PC-3 (cell line): Measurements from ENCODE around the gene ENO3. TPM values are rescaled to one million over a fixed set of nuclear protein-coding genes. Genes with fewer than 3 reads are reported as not detected.

Source experiments
- ATAC-seq: fragments of 200-7000 bp; cut with Tn5 transposase; 2 replicates; pipeline ENCODE4 v1.9.1; 2020; ENCODE audit warnings: mild to moderate bottlenecking, moderate library complexity
- BruUV-seq: library from RNA; stranded (reverse); fragments of 400-500 nt; replicated peaks from 2 replicates; lab custom pipeline; 2021; lab: Mats Ljungman, UMichigan
- CTCF ChIA-PET: fragments of 300-600 bp; sonication (Branson Sonifier 250); formaldehyde crosslinking; loops from one replicate; lab custom pipeline; 2022; ENCODE audit warnings: antibody characterized with exemption; lab: Charles Lee
- POLR2A ChIA-PET: fragments of 300-600 bp; sonication (Branson Sonifier 250); formaldehyde crosslinking; loops from one replicate; lab custom pipeline; 2022; ENCODE audit warnings: antibody characterized with exemption; ENCODE audit not compliant: unreplicated experiment; lab: Charles Lee
- DNase-seq: peaks from one replicate; pipeline ENCODE4 v3.0.0-alpha.2; 2015
- H2AFZ ChIP-seq: fragments of 300-600 bp; sonication (generic); 2 replicates; pipeline ENCODE4 v1.6.0; 2016; ENCODE audit warnings: antibody characterized with exemption, low read length
- H3F3A ChIP-seq: fragments of 300-600 bp; sonication (generic); one replicate; pipeline ENCODE4 v1.6.0; 2017; ENCODE audit warnings: antibody characterized with exemption, low read length, control low read depth, mild to moderate bottlenecking; ENCODE audit not compliant: unreplicated experiment
- H3K27ac ChIP-seq: fragments of 300-600 bp; sonication (generic); 2 replicates; pipeline ENCODE4 v1.5.1; 2016; ENCODE audit warnings: mild to moderate bottlenecking, low read length
- H3K27me3 ChIP-seq: fragments of 300-600 bp; sonication (generic); 2 replicates; pipeline ENCODE4 v1.6.1; 2016; ENCODE audit warnings: low read length, mixed read lengths
- H3K36me3 ChIP-seq: fragments of 300-600 bp; sonication (generic); 2 replicates; pipeline ENCODE4 v1.6.1; 2016; ENCODE audit warnings: low read depth, mixed run types, low read length, mixed read lengths
- H3K4me1 ChIP-seq: fragments of 300-600 bp; sonication (generic); 2 replicates; pipeline ENCODE4 v1.5.1; 2016; ENCODE audit warnings: low read length; ENCODE audit not compliant: insufficient read depth
- H3K4me2 ChIP-seq: fragments of 300-600 bp; sonication (generic); 2 replicates; pipeline ENCODE4 v1.6.0; 2016; ENCODE audit warnings: low read length
- H3K4me3 ChIP-seq: fragments of 300-600 bp; sonication (generic); 2 replicates; pipeline ENCODE4 v1.5.1; 2016; ENCODE audit warnings: mild to moderate bottlenecking, low read length, mixed read lengths
- H3K79me2 ChIP-seq: fragments of 300-600 bp; sonication (generic); 2 replicates; pipeline ENCODE4 v1.6.1; 2017; ENCODE audit warnings: low read length, mixed read lengths
- H3K9ac ChIP-seq: fragments of 300-600 bp; sonication (generic); 2 replicates; pipeline ENCODE4 v1.6.0; 2016; ENCODE audit warnings: mild to moderate bottlenecking, low read length
- H3K9me2 ChIP-seq: fragments of 300-600 bp; sonication (generic); replicated peaks from 2 replicates; pipeline ENCODE4 v1.6.1; 2016; ENCODE audit warnings: mixed run types, low read length, mixed read lengths
- H3K9me3 ChIP-seq: fragments of 300-600 bp; sonication (generic); 2 replicates; pipeline ENCODE4 v1.6.1; 2016; ENCODE audit warnings: low read length, mixed read lengths
- H4K20me1 ChIP-seq: fragments of 300-600 bp; sonication (generic); 2 replicates; pipeline ENCODE4 v1.6.1; 2016; ENCODE audit warnings: low read length, mixed read lengths
- CTCF ChIP-seq: fragments of 300-600 bp; sonication (generic); conservative IDR thresholded peaks from 2 replicates; pipeline ENCODE4 v1.5.1; 2017; ENCODE audit warnings: antibody characterized with exemption, low read depth, mild to moderate bottlenecking, low read length
- EZH2 ChIP-seq: fragments of 300-600 bp; sonication (generic); IDR thresholded peaks from one replicate; pipeline ENCODE4 v1.6.1; 2017; ENCODE audit warnings: antibody characterized with exemption, mild to moderate bottlenecking, low read length; ENCODE audit not compliant: unreplicated experiment
- EZH2phosphoT487 ChIP-seq: fragments of 300-600 bp; sonication (generic); IDR thresholded peaks from 2 replicates; pipeline ENCODE4 v1.6.1; 2018; ENCODE audit warnings: mild to moderate bottlenecking, antibody characterized with exemption, low read length, borderline replicate concordance
- intact Hi-C: fragments of 100-400 bp; cut with micrococcal nuclease; formaldehyde crosslinking; loops from 2 replicates; pipeline ENCODE4 v1.9.0; 2023
- total RNA-seq: library from RNA; depleted of rRNA; stranded (reverse); fragments of >200 nt; gene quantifications from 2 replicates; pipeline ENCODE4 v1.2.3, GENCODE V29; 2014

Gene ENO3
- total RNA-seq, 1 experiment from 2014 or later = 2.4 TPM

GRCh38 chr17:4944554-4945175 is 6.3 kb upstream of the ENO3 start:
- intact Hi-C loops = loop anchor here (5.0 kb wide), 1 partner anchor 37 kb away; no protein-coding TSS in a partner anchor
- ATAC-seq = no peak
- no TSS peak for BruUV-seq
- Histone ChIP-seq H3K4me2 (peak overlapping the region; percentile 70), H3K27me3 (no peaks in the 10 kb centered on the region), H4K20me1 (peaks cover 26% of the 10 kb centered on the region), H3K9me3 (no peaks in the 10 kb centered on the region), H2AFZ (no peak overlapping the region), H3K9ac (peak overlapping the region; percentile 18; the same call in 1 of the 2 replicates), H3F3A (no peaks in the 10 kb centered on the region), H3K79me2 (peaks cover 82% of the 10 kb centered on the region), H3K9me2 (no peaks in the 10 kb centered on the region), H3K27ac (peak overlapping the region; percentile 74), H3K36me3 (peaks cover 28% of the 10 kb centered on the region), H3K4me1 (peaks cover 29% of the 10 kb centered on the region), H3K4me3 (peak overlapping the region; percentile 43; the same call in 1 of the 2 replicates)
- ChIA-PET CTCF (no interaction called here), POLR2A (no interaction called here)
- TF ChIP-seq EZH2 (no peak), EZH2phosphoT487 (no peak), CTCF (no peak)
- no peak for DNase-seq

GRCh38 chr17:4945176-4945943 is 5.6 kb upstream of the ENO3 start:
- CTCF ChIA-PET = no interaction called here
- intact Hi-C loops = no loop called here
- Histone ChIP-seq H3K36me3 (peaks cover 28% of the 10 kb centered on the region), H3K27me3 (no peaks in the 10 kb centered on the region), H4K20me1 (peaks cover 26% of the 10 kb centered on the region), H3F3A (no peaks in the 10 kb centered on the region), H3K4me1 (peaks cover 32% of the 10 kb centered on the region), H3K9me3 (no peaks in the 10 kb centered on the region), H3K9ac (peak overlapping the region; percentile 36; the same call in 1 of the 2 replicates), H3K27ac (peak overlapping the region; percentile 74), H2AFZ (no peak overlapping the region), H3K4me2 (peak overlapping the region; percentile 98), H3K79me2 (peaks cover 82% of the 10 kb centered on the region), H3K4me3 (peak overlapping the region; percentile 90), H3K9me2 (no peaks in the 10 kb centered on the region)
- no TSS peak for BruUV-seq
- peak; percentile 27 for ATAC-seq
- DNase-seq = peak; percentile 93
- no peak for TF ChIP-seq EZH2
- TF ChIP-seq EZH2phosphoT487 = no peak
- TF ChIP-seq CTCF = no peak
- POLR2A ChIA-PET = interaction anchor here (0.5 to 0.6 kb wide), 2 partner anchors 18 to 21 kb away, joined by 3 read pairs; no protein-coding TSS in a partner anchor
